ENCODE results near the gene RGS6. TPM values are rescaled to one million over a fixed set of nuclear protein-coding genes. Genes with fewer than 3 reads are reported as not detected.

RGS6 gene
- total and polyA plus RNA-seq, 2 of the 4 experiments (the other 2 are of a cell fraction): not detected

- Histone ChIP-seq H4K91ac (ENCODE audit: insufficient read depth, low read depth, low read length) (peak overlapping the region; percentile 100), H2BK20ac (ENCODE audit: low read depth, low read length) (peak overlapping the region; percentile 98), H3K4me3 (ENCODE audit: insufficient read depth, low read depth, low read length) (no peak overlapping the region), H2BK120ac (ENCODE audit: low read depth, low read length) (peak overlapping the region; percentile 100), H2AFZ (replicated peaks; ENCODE audit: low read length, poor library complexity) (peak overlapping the region; percentile 1), H3K4me2 (ENCODE audit: low read depth, low read length) (no peak overlapping the region), H3K36me3 (ENCODE audit: control insufficient read depth, insufficient read depth, low read length) (no peaks in the 10 kb centered on the region), H3K27ac (ENCODE audit: insufficient read depth, low read length) (peak overlapping the region; percentile 3; the same call in 1 of the 2 replicates), H2BK5ac (ENCODE audit: low read depth, low read length, poor library complexity, severe bottlenecking) (peak overlapping the region; percentile 99), H3K23ac (ENCODE audit: low read depth, low read length) (0 out of 2 replicates have a peak overlapping the region, but pooled peaks have one; percentile 3), H2AK9ac (replicated peaks; ENCODE audit: low read depth, low read length, poor library complexity) (peak overlapping the region; percentile 21), H3K4ac (ENCODE audit: low read depth, low read length) (peak overlapping the region; percentile 100), H3K14ac (replicated peaks; ENCODE audit: low read depth, low read length) (peak overlapping the region; percentile 97; the same call in 1 of the 2 replicates), H4K20me1 (ENCODE audit: insufficient read depth, low read length) (no peaks in the 10 kb centered on the region), H4K5ac (ENCODE audit: low read depth, low read length) (peak overlapping the region; percentile 32; the same call in 1 of the 2 replicates), H3K56ac (ENCODE audit: extremely low read depth, insufficient read depth, low read length) (no peak overlapping the region; the same call in 1 of the 2 replicates), H3K9me1 (ENCODE audit: insufficient read depth, low read length) (peaks cover 40% of the 10 kb centered on the region), H3K4me1 (ENCODE audit: control insufficient read depth, insufficient read depth, low read length) (peaks cover 43% of the 10 kb centered on the region), H3K27me3 (ENCODE audit: control insufficient read depth, insufficient read depth, low read length) (no peaks in the 10 kb centered on the region), H3K9me3 (ENCODE audit: control insufficient read depth, insufficient read depth, low read length) (no peaks in the 10 kb centered on the region), H3K9ac (ENCODE audit: low read depth, low read length) (no peak overlapping the region), H3K18ac (ENCODE audit: low read depth, low read length) (peak overlapping the region; percentile 82), H2AK5ac (ENCODE audit: low read depth, low read length) (peak overlapping the region; percentile 99), H3K79me1 (ENCODE audit: low read depth in 1 of 2, low read length in 2 of 2) (peaks cover 0 to 34% of the 10 kb centered on the region in 2 experiments; a peak in 2 of 4 replicates), H4K8ac (ENCODE audit: low read depth in 2 of 2, low read length in 2 of 2) (peak overlapping the region; percentile 93 to 100; a peak in 3 of 4 replicates), H2BK15ac (ENCODE audit: low read depth, low read length) (peak overlapping the region; percentile 87; the same call in 2 of the 3 replicates)
- TF ChIP-seq, protein P1, sequence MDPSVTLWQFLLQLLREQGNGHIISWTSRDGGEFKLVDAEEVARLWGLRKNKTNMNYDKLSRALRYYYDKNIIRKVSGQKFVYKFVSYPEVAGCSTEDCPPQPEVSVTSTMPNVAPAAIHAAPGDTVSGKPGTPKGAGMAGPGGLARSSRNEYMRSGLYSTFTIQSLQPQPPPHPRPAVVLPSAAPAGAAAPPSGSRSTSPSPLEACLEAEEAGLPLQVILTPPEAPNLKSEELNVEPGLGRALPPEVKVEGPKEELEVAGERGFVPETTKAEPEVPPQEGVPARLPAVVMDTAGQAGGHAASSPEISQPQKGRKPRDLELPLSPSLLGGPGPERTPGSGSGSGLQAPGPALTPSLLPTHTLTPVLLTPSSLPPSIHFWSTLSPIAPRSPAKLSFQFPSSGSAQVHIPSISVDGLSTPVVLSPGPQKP (IDR thresholded peaks at IDR 0.05; ENCODE audit: borderline replicate concordance, low read depth, low read length): no peak
- dilution Hi-C loops (cut with HindIII; ENCODE audit: low sequenced_read_pairs, unreplicated experiment) (no loop called here), in situ Hi-C loops (cut with MboI; ENCODE audit: low sequenced_read_pairs) (no loop called here), intact Hi-C loops (cut with micrococcal nuclease) (no loop called here)
- BruUV-seq (replicated peaks): no TSS peak
- POLR2A ChIA-PET (ENCODE audit: unreplicated experiment): no interaction called here
- WGBS, 2 experiments (ENCODE audit: extremely low coverage in 2 of 2, insufficient read length in 1 of 2): no CpG with 5 or more reads among the region's 2 CpGs
- CTCF ChIA-PET: no interaction called here
- ATAC-seq (ENCODE audit: low read depth): no peak
- DNase-seq: no peak
Observed at GRCh38 chr14:72610831-72611200, 678.6 kb downstream of the RGS6 start.
